ENCODE data around the gene PLAAT4.

GRCh38 chr11:63557570-63557969 is 21.0 kb downstream of the PLAAT4 start:
- TF ChIP-seq CTCF (IDR thresholded peaks at IDR 0.05; ENCODE audit: borderline replicate concordance, extremely low read depth, low read length, poor library complexity, severe bottlenecking) = no peak
- TF ChIP-seq EZH2 (IDR thresholded peaks at IDR 0.05; ENCODE audit: borderline replicate concordance, low read depth, low read length, severe bottlenecking) = no peak
